GM12872 (cell line): Measurements from ENCODE around the gene MYEOV.

ENCODE experiments used
- CTCF ChIP-seq: IDR thresholded peaks from 3 replicates; pipeline ENCODE4 v1.5.1; 2011; ENCODE audit warnings: low read depth, mild to moderate bottlenecking, low read length, moderate library complexity; ENCODE audit not compliant: insufficient read depth

The MYEOV gene

GRCh38 chr11:69310351-69310750, 16.4 kb downstream of the MYEOV start:
- TF ChIP-seq CTCF, result no peak

GRCh38 chr11:69310934-69311766, 17.2 kb downstream of the MYEOV start:
- no peak for TF ChIP-seq CTCF

DNA sequence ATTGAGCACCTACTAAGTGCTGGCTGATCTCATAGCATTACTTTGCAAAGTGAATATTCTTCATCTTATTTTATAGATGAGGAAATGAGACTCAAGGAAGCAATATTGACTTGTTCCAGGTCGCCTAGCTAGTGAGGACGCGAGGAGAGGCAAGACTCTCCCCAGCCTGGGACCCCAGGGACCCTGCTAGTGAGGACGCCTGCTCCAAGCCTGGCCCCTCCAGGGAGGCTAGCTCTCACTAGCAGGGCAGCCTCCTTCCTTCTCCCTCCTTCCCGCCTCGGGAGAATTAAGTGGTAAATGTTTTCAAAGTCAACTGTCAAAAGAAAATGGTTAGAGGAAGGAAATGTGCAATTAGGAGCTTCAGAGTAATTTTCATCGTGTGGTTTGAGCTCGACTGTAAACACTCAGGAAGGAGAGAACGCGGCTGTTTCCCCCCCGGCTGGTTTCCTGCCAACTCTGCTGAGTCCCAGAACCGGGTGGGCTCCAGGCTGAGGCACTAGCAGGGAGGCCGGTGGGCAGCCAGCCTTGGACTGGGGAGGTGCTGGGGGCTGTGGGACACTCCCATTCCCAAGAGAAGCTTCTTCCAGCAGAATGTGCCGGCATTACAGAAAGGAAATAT, 17.9 kb downstream of the MYEOV start:
- no peak for TF ChIP-seq CTCF

- no peak for TF ChIP-seq CTCF
Measured at GRCh38 chr11:69312453-69313404, 18.8 kb downstream of the MYEOV start.

DNA sequence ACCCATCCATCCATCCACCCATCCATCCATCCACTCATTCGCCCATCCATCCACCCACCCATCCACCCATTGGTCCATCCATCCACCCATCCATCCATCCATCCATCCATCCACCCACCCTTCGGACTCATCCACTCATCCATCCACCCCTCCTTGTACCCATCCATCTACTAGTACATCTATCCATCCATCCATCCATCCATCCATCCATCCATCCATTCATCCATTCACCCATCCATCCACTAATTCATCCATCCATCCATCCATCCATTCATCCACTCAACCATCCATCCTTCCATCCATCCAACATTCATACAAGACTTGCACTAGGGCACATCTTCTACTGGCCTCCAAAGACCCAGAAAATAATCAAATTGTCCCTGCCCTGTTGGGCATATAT, 20.0 kb downstream of the MYEOV start:
- TF ChIP-seq CTCF, result no peak

DNA sequence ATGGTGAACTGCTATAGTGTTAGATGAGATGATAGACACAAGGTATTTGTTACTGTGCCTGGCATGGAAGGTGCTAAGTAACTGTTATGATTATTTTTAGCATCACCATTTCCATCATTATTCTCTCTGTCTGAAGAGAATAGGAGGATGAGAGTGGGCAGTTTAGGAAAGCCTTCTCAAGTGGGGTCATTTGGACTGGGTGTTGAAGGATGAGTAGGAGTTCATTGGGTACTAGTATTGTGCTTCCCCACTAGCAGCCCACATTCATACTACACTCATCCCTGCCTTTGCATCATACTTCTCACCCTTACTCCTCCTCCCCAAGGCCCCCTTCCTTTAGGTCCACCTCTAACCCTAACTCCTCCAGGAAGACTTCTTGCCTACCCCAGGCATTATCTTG, 20.6 kb downstream of the MYEOV start:
- TF ChIP-seq CTCF, result no peak

DNA sequence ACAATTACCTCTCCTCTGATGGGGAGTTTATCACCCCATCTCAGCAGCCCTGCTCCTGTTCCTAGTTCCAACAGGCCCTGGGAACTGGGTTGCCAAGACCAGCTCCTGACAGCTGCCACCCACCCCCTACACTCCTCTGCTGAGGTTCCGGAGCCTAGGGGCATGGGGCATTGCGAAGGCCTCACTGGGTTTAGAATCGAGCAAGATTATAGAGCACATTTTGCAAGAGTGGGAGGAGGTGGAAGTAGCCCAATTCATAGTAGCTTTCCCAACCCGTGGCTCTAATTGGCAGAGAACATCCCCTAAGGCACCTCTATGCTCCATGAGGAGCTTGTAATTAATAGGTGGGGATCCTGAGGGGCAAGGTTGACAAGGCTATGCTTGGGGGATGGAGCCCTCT, 23.0 kb downstream of the MYEOV start:
- TF ChIP-seq CTCF, result no peak
